Measurements from ENCODE around the gene RANBP1. TPM values are rescaled to one million over a fixed set of nuclear protein-coding genes. Genes with fewer than 3 reads are reported as not detected.

Gene RANBP1
- total RNA-seq, 1 experiment from 2014 or later: 443 TPM

DNA sequence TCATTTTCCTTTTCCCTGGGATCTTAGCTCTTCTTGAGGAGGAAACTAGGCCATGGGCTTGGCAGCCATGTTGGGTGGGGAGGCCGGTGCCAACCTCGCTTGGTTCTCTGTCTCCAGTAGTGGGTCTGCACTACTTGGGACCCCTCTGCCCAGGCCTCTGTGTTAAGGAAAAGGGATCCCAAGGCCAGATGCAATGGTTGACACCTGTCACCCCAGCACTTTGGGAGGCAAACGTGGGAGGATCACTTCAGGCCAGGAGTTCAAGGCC is 13.8 kb downstream of the RANBP1 start:
- H3K4me3 Mint-ChIP-seq: no peak overlapping the region
- H3K27ac Mint-ChIP-seq: no peak overlapping the region
- ChIA-PET POLR2A (interaction anchor here (1.0 to 1.5 kb wide), 2 partner anchors 14 to 101 kb away, joined by 3 to 6 read pairs; partner anchors contain the start of genes RANBP1 and TRMT2A), CTCF (interaction anchor here (0.7 to 2.5 kb wide), 6 partner anchors 25 to 171 kb away, joined by 3 to 13 read pairs (median 4); partner anchors contain the start of gene DGCR8)
- no peaks in the 10 kb centered on the region for H3K27me3 Mint-ChIP-seq (ENCODE audit: low read depth)
- peaks cover 32% of the 10 kb centered on the region for H3K36me3 Mint-ChIP-seq
- H3K9me3 Mint-ChIP-seq: no peaks in the 10 kb centered on the region
- ATAC-seq: no peak
- DNase-seq (ENCODE audit: low spot score): no peak
- H3K4me1 Mint-ChIP-seq: 0 out of 2 replicates have a peak, but pooled peaks cover 6% of the 10 kb centered on the region
- TF ChIP-seq TEAD4 (CRISPR knock-in tag; IDR thresholded peaks at IDR 0.05): no peak
- TF ChIP-seq HMGA2 (CRISPR knock-in tag; IDR thresholded peaks at IDR 0.05): no peak
- TF ChIP-seq, protein P1, sequence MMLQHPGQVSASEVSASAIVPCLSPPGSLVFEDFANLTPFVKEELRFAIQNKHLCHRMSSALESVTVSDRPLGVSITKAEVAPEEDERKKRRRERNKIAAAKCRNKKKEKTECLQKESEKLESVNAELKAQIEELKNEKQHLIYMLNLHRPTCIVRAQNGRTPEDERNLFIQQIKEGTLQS (CRISPR knock-in tag; conservative IDR thresholded peaks at IDR 0.05): no peak
- TF ChIP-seq GTF2I (CRISPR knock-in tag; conservative IDR thresholded peaks at IDR 0.05): no peak
- TF ChIP-seq IRF2 (CRISPR knock-in tag; IDR thresholded peaks at IDR 0.05; ENCODE audit: borderline replicate concordance, low read depth): no peak
- TF ChIP-seq, protein P2, sequence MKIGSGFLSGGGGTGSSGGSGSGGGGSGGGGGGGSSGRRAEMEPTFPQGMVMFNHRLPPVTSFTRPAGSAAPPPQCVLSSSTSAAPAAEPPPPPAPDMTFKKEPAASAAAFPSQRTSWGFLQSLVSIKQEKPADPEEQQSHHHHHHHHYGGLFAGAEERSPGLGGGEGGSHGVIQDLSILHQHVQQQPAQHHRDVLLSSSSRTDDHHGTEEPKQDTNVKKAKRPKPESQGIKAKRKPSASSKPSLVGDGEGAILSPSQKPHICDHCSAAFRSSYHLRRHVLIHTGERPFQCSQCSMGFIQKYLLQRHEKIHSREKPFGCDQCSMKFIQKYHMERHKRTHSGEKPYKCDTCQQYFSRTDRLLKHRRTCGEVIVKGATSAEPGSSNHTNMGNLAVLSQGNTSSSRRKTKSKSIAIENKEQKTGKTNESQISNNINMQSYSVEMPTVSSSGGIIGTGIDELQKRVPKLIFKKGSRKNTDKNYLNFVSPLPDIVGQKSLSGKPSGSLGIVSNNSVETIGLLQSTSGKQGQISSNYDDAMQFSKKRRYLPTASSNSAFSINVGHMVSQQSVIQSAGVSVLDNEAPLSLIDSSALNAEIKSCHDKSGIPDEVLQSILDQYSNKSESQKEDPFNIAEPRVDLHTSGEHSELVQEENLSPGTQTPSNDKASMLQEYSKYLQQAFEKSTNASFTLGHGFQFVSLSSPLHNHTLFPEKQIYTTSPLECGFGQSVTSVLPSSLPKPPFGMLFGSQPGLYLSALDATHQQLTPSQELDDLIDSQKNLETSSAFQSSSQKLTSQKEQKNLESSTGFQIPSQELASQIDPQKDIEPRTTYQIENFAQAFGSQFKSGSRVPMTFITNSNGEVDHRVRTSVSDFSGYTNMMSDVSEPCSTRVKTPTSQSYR (CRISPR knock-in tag; IDR thresholded peaks at IDR 0.05): no peak
- TF ChIP-seq ZNF263 (CRISPR knock-in tag; IDR thresholded peaks at IDR 0.05; ENCODE audit: low read depth): no peak
- TF ChIP-seq, protein P3, sequence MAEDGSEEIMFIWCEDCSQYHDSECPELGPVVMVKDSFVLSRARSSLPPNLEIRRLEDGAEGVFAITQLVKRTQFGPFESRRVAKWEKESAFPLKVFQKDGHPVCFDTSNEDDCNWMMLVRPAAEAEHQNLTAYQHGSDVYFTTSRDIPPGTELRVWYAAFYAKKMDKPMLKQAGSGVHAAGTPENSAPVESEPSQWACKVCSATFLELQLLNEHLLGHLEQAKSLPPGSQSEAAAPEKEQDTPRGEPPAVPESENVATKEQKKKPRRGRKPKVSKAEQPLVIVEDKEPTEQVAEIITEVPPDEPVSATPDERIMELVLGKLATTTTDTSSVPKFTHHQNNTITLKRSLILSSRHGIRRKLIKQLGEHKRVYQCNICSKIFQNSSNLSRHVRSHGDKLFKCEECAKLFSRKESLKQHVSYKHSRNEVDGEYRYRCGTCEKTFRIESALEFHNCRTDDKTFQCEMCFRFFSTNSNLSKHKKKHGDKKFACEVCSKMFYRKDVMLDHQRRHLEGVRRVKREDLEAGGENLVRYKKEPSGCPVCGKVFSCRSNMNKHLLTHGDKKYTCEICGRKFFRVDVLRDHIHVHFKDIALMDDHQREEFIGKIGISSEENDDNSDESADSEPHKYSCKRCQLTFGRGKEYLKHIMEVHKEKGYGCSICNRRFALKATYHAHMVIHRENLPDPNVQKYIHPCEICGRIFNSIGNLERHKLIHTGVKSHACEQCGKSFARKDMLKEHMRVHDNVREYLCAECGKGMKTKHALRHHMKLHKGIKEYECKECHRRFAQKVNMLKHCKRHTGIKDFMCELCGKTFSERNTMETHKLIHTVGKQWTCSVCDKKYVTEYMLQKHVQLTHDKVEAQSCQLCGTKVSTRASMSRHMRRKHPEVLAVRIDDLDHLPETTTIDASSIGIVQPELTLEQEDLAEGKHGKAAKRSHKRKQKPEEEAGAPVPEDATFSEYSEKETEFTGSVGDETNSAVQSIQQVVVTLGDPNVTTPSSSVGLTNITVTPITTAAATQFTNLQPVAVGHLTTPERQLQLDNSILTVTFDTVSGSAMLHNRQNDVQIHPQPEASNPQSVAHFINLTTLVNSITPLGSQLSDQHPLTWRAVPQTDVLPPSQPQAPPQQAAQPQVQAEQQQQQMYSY (CRISPR knock-in tag; IDR thresholded peaks at IDR 0.05): no peak
- TF ChIP-seq E2F4 (CRISPR knock-in tag; IDR thresholded peaks at IDR 0.05; ENCODE audit: borderline replicate concordance, low read depth): no peak
- no peak for TF ChIP-seq ESRRA (CRISPR knock-in tag; IDR thresholded peaks at IDR 0.05; ENCODE audit: borderline replicate concordance)
- no peak for TF ChIP-seq ZNF317 (CRISPR knock-in tag; IDR thresholded peaks at IDR 0.05; ENCODE audit: borderline replicate concordance, low read depth)
- no peak for TF ChIP-seq NR1H2 (CRISPR knock-in tag; IDR thresholded peaks at IDR 0.05)
- TF ChIP-seq NFE2L1 (CRISPR knock-in tag; IDR thresholded peaks at IDR 0.05): no peak
- TF ChIP-seq, protein P4, sequence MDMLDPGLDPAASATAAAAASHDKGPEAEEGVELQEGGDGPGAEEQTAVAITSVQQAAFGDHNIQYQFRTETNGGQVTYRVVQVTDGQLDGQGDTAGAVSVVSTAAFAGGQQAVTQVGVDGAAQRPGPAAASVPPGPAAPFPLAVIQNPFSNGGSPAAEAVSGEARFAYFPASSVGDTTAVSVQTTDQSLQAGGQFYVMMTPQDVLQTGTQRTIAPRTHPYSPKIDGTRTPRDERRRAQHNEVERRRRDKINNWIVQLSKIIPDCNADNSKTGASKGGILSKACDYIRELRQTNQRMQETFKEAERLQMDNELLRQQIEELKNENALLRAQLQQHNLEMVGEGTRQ (CRISPR knock-in tag; IDR thresholded peaks at IDR 0.05): no peak
- TF ChIP-seq, protein P5, sequence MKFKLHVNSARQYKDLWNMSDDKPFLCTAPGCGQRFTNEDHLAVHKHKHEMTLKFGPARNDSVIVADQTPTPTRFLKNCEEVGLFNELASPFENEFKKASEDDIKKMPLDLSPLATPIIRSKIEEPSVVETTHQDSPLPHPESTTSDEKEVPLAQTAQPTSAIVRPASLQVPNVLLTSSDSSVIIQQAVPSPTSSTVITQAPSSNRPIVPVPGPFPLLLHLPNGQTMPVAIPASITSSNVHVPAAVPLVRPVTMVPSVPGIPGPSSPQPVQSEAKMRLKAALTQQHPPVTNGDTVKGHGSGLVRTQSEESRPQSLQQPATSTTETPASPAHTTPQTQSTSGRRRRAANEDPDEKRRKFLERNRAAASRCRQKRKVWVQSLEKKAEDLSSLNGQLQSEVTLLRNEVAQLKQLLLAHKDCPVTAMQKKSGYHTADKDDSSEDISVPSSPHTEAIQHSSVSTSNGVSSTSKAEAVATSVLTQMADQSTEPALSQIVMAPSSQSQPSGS (CRISPR knock-in tag; IDR thresholded peaks at IDR 0.05; ENCODE audit: borderline replicate concordance, low read depth): no peak
